MCF 10A (cell line): ENCODE results near the gene MEA1. TPM values are rescaled to one million over a fixed set of nuclear protein-coding genes. Genes with fewer than 3 reads are reported as not detected.

Experiments used
- BruUV-seq: library from RNA; stranded (reverse); fragments of 400-500 nt; replicated peaks from 2 replicates; lab custom pipeline; 2021; lab: Mats Ljungman, UMichigan
- CTCF ChIA-PET: fragments of 300-600 bp; sonication (Branson Sonifier 250); formaldehyde crosslinking; extraction: SDS; loops from one replicate; lab custom pipeline; 2021; ENCODE audit warnings: antibody characterized with exemption, inconsistent platforms; lab: Yijun Ruan, JAX
- POLR2A ChIA-PET: fragments of 300-600, 350-650 bp; sonication (Branson Sonifier 250); formaldehyde crosslinking; extraction: SDS; loops from one replicate; lab custom pipeline; 2020; ENCODE audit warnings: antibody characterized with exemption, inconsistent platforms; lab: Yijun Ruan, JAX
- DNase-seq: peaks from one replicate; pipeline ENCODE4 v3.0.0-alpha.2; 2018; ENCODE audit not compliant: unreplicated experiment
- H3K27ac Mint-ChIP-seq: one replicate; pipeline ENCODE4 v1.8.0; 2022; ENCODE audit warnings: mild to moderate bottlenecking, low read depth, mixed read lengths; ENCODE audit not compliant: unreplicated experiment
- H3K27me3 Mint-ChIP-seq: one replicate; pipeline ENCODE4 v1.8.0; 2022; ENCODE audit warnings: mixed read lengths; ENCODE audit not compliant: insufficient read depth, unreplicated experiment
- H3K36me3 Mint-ChIP-seq: one replicate; pipeline ENCODE4 v1.8.0; 2022; ENCODE audit warnings: mild to moderate bottlenecking, moderate library complexity, mixed read lengths; ENCODE audit not compliant: insufficient read depth, unreplicated experiment
- H3K4me1 Mint-ChIP-seq: one replicate; pipeline ENCODE4 v1.8.0; 2022; ENCODE audit warnings: mixed read lengths; ENCODE audit not compliant: insufficient read depth, unreplicated experiment
- H3K4me3 Mint-ChIP-seq: one replicate; pipeline ENCODE4 v1.8.0; 2022; ENCODE audit warnings: mild to moderate bottlenecking, moderate library complexity, mixed read lengths; ENCODE audit not compliant: unreplicated experiment
- H3K9me3 Mint-ChIP-seq: one replicate; pipeline ENCODE4 v1.8.0; 2022; ENCODE audit warnings: mixed read lengths; ENCODE audit not compliant: unreplicated experiment
- CTCF ChIP-seq: fragments of 200-600 bp; IDR thresholded peaks from one replicate; pipeline ENCODE4 v1.8.0; 2022; ENCODE audit warnings: antibody characterized with exemption, mild to moderate bottlenecking; ENCODE audit not compliant: unreplicated experiment
- intact Hi-C: fragments of 100-400 bp; cut with micrococcal nuclease; formaldehyde crosslinking; loops from 2 replicates; pipeline ENCODE4 v1.14.1; 2022
- total RNA-seq: library from RNA; stranded (reverse); gene quantifications from 2 replicates; pipeline ENCODE4 v1.2.3, GENCODE V29; 2022

MEA1 gene
- total RNA-seq, 1 experiment from 2014 or later: 71.8 TPM

GRCh38 chr6:42987533-42988451 is 26.0 kb downstream of the MEA1 start:
- Mint-ChIP-seq H3K9me3 (no peaks in the 10 kb centered on the region), H3K36me3 (peaks cover 25% of the 10 kb centered on the region), H3K27me3 (no peaks in the 10 kb centered on the region), H3K4me1 (peaks cover 33% of the 10 kb centered on the region), H3K27ac (no peak overlapping the region), H3K4me3 (no peak overlapping the region)
- intact Hi-C loops: no loop called here
- POLR2A ChIA-PET: interaction anchor here (0.9 to 1.9 kb wide), 4 partner anchors 9 to 111 kb away, joined by 3 to 12 read pairs (median 4); partner anchors contain the start of gene PEX6
- TF ChIP-seq CTCF: no peak
- CTCF ChIA-PET: interaction anchor here (0.6 to 2.1 kb wide), 4 partner anchors 8 to 112 kb away, joined by 3 to 6 read pairs (median 3); no protein-coding TSS in a partner anchor
- DNase-seq: no peak
- BruUV-seq: no TSS peak

GRCh38 chr6:42984924-42985475 is 28.7 kb downstream of the MEA1 start:
- no peak for TF ChIP-seq CTCF
- H3K4me1 Mint-ChIP-seq: peaks cover 33% of the 10 kb centered on the region
- DNase-seq: no peak
- peak overlapping the region; percentile 90 for H3K27ac Mint-ChIP-seq
- CTCF ChIA-PET: interaction anchor here (0.6 kb wide), 1 partner anchor 485 kb away, joined by 5 read pairs; no protein-coding TSS in a partner anchor
- H3K27me3 Mint-ChIP-seq: no peaks in the 10 kb centered on the region
- no TSS peak for BruUV-seq
- H3K9me3 Mint-ChIP-seq: no peaks in the 10 kb centered on the region
- H3K36me3 Mint-ChIP-seq: peaks cover 14% of the 10 kb centered on the region
- peak overlapping the region; percentile 78 for H3K4me3 Mint-ChIP-seq
- POLR2A ChIA-PET: interaction anchor here (0.6 to 3.0 kb wide), 22 partner anchors 10 to 203 kb away, joined by 3 to 39 read pairs (median 4); partner anchors contain the start of genes BICRAL, CNPY3, CUL7 and GNMT
- intact Hi-C loops: loop anchor here (1.0 kb wide), 1 partner anchor 28 kb away; the partner anchor contains the start of gene MEA1

- H3K4me3 Mint-ChIP-seq: peak within 1 kb of the TSS; percentile 78
- BruUV-seq: no TSS peak
- TF ChIP-seq CTCF: no peak
- H3K36me3 Mint-ChIP-seq: peaks cover 13% of the 10 kb centered on the region
- peak within 1 kb of the TSS; percentile 90 for H3K27ac Mint-ChIP-seq
- CTCF ChIA-PET: interaction anchor here (0.6 kb wide), 2 partner anchors 21 to 165 kb away, joined by 3 to 7 read pairs; no protein-coding TSS in a partner anchor
- H3K4me1 Mint-ChIP-seq: peaks cover 39% of the 10 kb centered on the region
- H3K9me3 Mint-ChIP-seq: no peaks in the 10 kb centered on the region
- peak; percentile 99 for DNase-seq
- intact Hi-C loops: loop anchor here (1.0 kb wide), 1 partner anchor 29 kb away; the partner anchor contains the start of gene MEA1
- POLR2A ChIA-PET: interaction anchor here (0.6 to 3.0 kb wide), 37 partner anchors 10 to 645 kb away, joined by 3 to 39 read pairs (median 4); partner anchors contain the start of genes BICRAL, CNPY3, CUL7 and GNMT
- no peaks in the 10 kb centered on the region for H3K27me3 Mint-ChIP-seq
Measured at GRCh38 chr6:42984001-42984923, 29.5 kb downstream of the MEA1 start, which contains the start of gene PPP2R5D. Gene PPP2R5D, plus strand, starts transcription at chr6:42984570. Its CDS starts 108 bp downstream, at chr6:42984678.
